ENCODE results near the gene CCDC102A.
"Not testable (repeated sequence)": the region's sequence is repeated elsewhere in the genome, so short reads cannot be mapped to it uniquely, and the experiment has no call there.

CCDC102A gene

GRCh38 chr16:57564571-57565270 is 28.4 kb upstream of the CCDC102A start:
- no peak for DNase-seq

GRCh38 chr16:57563761-57564160 is 27.4 kb upstream of the CCDC102A start:
- no peak for DNase-seq

- DNase-seq, result no peak
These were observed 27.0 kb upstream of the CCDC102A start for GRCh38 chr16:57563487-57563750.

- DNase-seq, result no peak
These were observed 26.5 kb upstream of the CCDC102A start for GRCh38 chr16:57562669-57563486.

DNA sequence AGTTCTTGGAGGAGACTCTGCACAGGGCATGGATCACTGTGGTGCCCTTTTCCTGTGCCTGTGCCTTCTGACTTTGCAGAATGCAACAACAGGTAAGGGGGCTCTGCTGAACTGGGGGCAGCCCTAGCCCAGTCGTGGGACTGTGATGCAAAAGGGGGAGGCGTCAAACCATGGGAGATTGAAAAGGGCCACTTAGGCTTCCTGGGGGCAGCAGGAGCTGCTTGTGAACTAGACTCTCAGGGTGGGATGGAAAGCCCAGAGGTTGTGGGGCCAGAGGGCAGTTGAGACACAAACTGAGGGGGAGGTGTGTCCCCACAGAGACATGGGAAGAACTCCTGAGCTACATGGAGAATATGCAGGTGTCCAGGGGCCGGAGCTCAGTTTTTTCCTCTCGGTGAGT is 25.7 kb upstream of the CCDC102A start:
- DNase-seq, result no peak

- DNase-seq, result no peak
These were observed 22.9 kb upstream of the CCDC102A start for GRCh38 chr16:57559072-57559790.

DNA sequence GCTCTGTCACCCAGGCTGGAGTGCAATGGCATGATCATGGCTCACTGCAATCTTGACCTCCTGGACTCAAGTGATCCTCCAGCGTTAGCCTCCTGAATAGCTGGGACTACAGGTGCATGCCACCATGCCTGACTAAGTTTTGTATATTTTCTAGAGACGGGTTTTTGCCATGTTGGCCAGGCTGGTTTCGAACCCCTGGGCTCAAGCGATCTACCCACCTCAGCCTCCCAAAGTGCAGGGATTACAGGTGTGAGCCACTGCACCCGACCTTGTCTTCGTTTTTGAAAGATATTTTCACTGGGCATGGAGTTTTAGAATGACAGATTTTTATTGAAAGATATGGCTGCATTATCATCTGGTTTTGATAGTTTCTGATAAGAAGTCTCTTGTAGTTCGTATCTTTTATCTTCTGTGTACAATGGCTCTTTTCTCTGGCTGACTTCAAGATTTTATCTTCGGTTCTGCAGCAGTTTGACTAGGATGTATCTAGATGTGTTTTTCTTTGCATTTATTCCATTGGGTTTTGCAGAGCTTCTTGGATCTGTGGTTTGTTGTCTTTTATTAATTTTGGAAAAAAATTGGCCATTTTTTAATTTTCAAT is 20.7 kb upstream of the CCDC102A start:
- DNase-seq, result no peak

DNA sequence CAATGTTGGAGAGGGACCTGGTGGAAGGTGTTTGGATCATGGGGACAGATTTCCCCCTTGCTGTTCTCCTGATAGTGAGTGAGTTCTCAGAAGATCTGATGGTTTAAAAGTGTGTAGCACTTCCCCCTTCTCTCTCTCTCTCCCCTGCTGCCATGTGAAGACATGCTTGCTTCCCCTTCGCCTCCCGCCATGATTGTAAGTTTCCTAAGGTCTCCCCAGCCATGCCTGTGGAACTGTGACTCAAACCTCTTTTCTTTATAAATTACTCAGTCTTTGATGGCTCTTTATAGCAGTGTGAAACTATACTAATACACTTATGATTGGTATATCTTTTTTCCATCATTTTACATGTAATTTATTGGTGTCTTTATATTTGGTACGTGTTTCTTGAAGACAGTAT is 19.5 kb upstream of the CCDC102A start:
- no peak for DNase-seq

- no peak for DNase-seq
These were observed 14.7 kb upstream of the CCDC102A start for GRCh38 chr16:57551057-57551456.

DNA sequence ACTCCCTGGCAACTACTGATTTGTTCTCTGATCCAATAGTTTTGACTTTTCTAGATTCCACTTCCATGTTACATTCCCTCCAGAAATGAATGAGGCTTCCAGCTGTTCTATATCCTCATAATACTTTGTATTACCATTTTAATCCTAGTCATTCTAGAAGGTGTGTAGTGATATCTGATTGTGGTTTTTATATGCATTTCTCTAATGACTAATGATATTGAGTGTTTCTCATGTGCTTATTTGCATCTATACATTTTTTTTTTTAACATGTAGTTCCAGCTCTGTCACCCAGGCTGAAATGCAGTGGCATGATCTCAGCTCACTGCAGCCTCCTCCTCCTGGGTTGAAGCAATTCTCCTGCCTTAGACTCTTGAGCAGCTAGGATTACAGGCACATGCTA is 13.4 kb upstream of the CCDC102A start:
- DNase-seq, result no peak

GRCh38 chr16:57548408-57548807 is 12.0 kb upstream of the CCDC102A start:
- DNase-seq, result no peak

DNA sequence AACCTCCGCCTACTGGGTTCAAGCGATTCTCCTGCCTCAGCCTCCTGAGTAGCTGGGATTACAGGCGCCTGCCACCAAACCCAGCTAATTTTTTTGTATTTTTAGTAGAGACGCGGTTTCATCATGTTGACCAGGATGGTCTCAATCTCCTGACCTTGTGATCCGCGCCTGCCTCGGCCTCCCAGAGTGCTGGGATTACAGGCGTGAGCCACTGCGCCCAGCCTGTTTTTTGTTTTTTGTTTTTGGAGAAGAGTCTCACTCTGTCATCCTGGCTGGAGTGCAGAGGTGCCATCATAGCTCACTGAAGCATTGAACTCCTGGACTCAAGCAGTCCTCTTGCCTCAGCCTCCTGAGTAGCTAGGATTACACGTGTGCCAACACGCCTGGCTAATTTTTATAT is 11.2 kb upstream of the CCDC102A start:
- DNase-seq, result not testable (repeated sequence)

DNA sequence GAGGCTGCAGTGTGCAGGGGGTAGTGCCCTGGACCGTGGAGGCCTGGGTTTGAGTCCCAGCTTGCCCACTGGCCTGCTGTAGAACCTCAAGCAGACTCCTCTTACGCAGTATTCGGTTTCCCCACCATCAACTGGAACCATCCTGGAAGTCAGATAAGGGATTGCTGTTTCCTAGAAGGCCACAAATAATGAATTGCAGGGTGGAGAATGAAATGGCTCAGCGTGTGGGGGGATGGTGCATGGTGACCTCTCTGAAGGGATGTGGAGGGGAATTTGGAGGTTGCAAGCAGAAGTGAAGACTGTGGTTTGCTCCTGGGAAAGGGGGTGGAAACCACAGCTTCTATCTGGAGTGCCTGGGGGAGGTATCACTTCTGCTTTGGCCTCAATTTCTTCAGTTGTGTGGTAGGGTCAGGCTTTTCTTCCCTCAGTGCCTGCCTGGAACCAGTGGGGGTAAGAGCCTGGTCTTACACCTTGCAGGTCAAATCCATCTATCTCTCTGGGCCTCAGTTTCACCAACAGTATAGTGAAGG is 7.8 kb upstream of the CCDC102A start:
- no peak for DNase-seq

- no peak for DNase-seq
These were observed 5.5 kb upstream of the CCDC102A start for GRCh38 chr16:57541754-57542435.

GRCh38 chr16:57540906-57541753 is 4.8 kb upstream of the CCDC102A start:
- no peak for DNase-seq

DNA sequence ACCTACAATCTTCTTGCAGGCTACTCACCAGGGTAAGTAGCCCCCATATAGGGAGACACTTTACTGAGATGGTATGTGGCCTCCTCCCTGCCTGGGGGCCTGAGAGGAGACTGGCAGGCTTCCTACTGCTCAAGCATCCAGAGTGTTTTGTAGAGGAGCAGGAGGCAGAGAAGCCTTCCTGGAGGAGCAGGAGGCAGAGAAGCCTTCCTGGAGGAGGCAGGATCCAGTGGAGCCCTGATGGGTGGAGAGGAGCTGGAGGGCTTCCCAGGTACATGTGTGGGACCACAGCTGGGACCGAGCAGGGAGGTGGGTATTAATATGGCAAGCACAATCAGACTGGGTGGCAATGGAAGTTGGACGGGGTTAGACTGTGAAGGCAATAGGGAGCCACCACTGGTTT is 4.0 kb upstream of the CCDC102A start:
- DNase-seq, result no peak

- no peak for DNase-seq
These were observed 2.9 kb upstream of the CCDC102A start for GRCh38 chr16:57539072-57539796.

DNA sequence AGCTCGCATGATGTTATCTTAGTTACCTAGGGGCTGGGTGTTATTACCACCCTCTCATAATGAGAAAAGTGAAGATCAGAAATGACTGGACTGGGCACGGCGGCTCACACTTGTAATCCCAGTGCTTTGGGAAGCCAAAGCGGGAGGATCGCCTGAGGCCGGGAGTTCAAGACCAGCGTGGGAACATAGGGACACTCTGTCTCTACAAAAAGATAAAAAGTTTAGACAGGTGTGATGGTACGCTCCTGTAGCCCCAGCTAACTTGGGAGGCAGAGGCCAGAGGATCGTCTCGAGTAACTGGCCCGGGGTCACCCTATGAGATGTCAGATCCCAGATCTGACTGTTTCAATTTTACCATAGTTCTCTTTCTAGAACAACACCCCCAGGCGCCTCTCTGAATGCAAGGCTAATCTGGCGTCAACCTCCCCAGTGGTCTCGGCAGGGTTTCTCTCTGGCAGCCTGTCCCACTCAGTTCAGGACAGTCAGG is 1.9 kb upstream of the CCDC102A start:
- DNase-seq, result no peak

- DNase-seq, result no peak
These were observed 1.3 kb upstream of the CCDC102A start for GRCh38 chr16:57537581-57538234.

- no peak for DNase-seq
These were observed 779 bp upstream of the CCDC102A start for GRCh38 chr16:57537194-57537505.
